Activated T-helper 1 cell treated with anti-CD3 and anti-CD28 coated beads, Interleukin-2, amount 50 U/mL, for 16 hours (primary cell): ENCODE measurements around the gene CDH13.

ENCODE experiments used
- DNase-seq, 2 donors: peaks; one replicate each; pipeline ENCODE4 v3.0.0-alpha.2; 2020; ENCODE audit warnings: low read depth in 1 of 2, low spot score in 1 of 2

CDH13 gene

GRCh38 chr16:83400234-83400633, 773.5 kb downstream of the CDH13 start:
- DNase-seq = no peak

GRCh38 chr16:83402160-83402814, 775.5 kb downstream of the CDH13 start:
- DNase-seq = no peak

GRCh38 chr16:83402967-83403366, 776.2 kb downstream of the CDH13 start:
- no peak for DNase-seq

- no peak for DNase-seq
Measured at GRCh38 chr16:83403761-83404160, 777.0 kb downstream of the CDH13 start.

- DNase-seq = no peak
Measured at GRCh38 chr16:83404261-83404660, 777.5 kb downstream of the CDH13 start.

- DNase-seq = no peak
Measured at GRCh38 chr16:83407928-83408327, 781.2 kb downstream of the CDH13 start.

GRCh38 chr16:83409347-83409746, 782.6 kb downstream of the CDH13 start:
- DNase-seq = no peak

GRCh38 chr16:83418565-83418964, 791.8 kb downstream of the CDH13 start:
- DNase-seq = no peak

GRCh38 chr16:83420206-83420760, 793.5 kb downstream of the CDH13 start:
- DNase-seq = no peak

- DNase-seq = no peak
Measured at GRCh38 chr16:83433201-83433600, 806.4 kb downstream of the CDH13 start.

GRCh38 chr16:83437036-83437435, 810.3 kb downstream of the CDH13 start:
- DNase-seq = no peak

GRCh38 chr16:83438326-83438725, 811.6 kb downstream of the CDH13 start:
- DNase-seq = no peak

- no peak for DNase-seq
Measured at GRCh38 chr16:83439412-83439811, 812.6 kb downstream of the CDH13 start.

- no peak for DNase-seq
Measured at GRCh38 chr16:83441517-83441916, 814.7 kb downstream of the CDH13 start.

GRCh38 chr16:83443972-83444371, 817.2 kb downstream of the CDH13 start:
- DNase-seq = no peak

GRCh38 chr16:83447560-83447959, 820.8 kb downstream of the CDH13 start:
- DNase-seq = no peak

GRCh38 chr16:83449861-83450260, 823.1 kb downstream of the CDH13 start:
- DNase-seq = no peak

GRCh38 chr16:83453977-83454376, 827.2 kb downstream of the CDH13 start:
- no peak for DNase-seq

- no peak for DNase-seq
Measured at GRCh38 chr16:83455716-83456115, 828.9 kb downstream of the CDH13 start.

- no peak for DNase-seq
Measured at GRCh38 chr16:83456934-83457333, 830.2 kb downstream of the CDH13 start.

- DNase-seq = no peak
Measured at GRCh38 chr16:83458612-83459011, 831.8 kb downstream of the CDH13 start.

GRCh38 chr16:83464991-83465390, 838.2 kb downstream of the CDH13 start:
- DNase-seq = no peak

GRCh38 chr16:83470416-83470815, 843.6 kb downstream of the CDH13 start:
- DNase-seq = no peak
